ENCODE data around the gene STS.

STS gene

GRCh38 chrX:7147413-7147977 lies at the start of gene STS:
STS (plus strand) TSS chrX:7147712; CDS start chrX:7253200, 105,488 bp downstream.
- H3K4me3 ChIP-seq = peak within 1 kb of the TSS; percentile 79 to 92 (median 86)
- peak within 1 kb of the TSS; percentile 96 to 100 (median 99) for H3K27ac ChIP-seq
- peak within 1 kb of the TSS; percentile 76 to 94 (median 89) for H3K4me2 ChIP-seq
- peak within 1 kb of the TSS; percentile 96 to 100 (median 99) for H3K9ac ChIP-seq
- H3K27me3 ChIP-seq = no peaks in the 10 kb centered on the region
- peaks cover 0 to 16% (median 7%) of the 10 kb centered on the region in 11 experiments; a peak in 13 of 22 replicates for H3K9me3 ChIP-seq (replicated peaks in 1 of 11)
- peaks cover 0 to 26% (median 11%) of the 10 kb centered on the region in 11 experiments; a peak in 15 of 22 replicates for H3K36me3 ChIP-seq
- no peak for TF ChIP-seq Cebpa-rat (IDR thresholded peaks at IDR 0.05)
- H4K20me1 ChIP-seq = peaks cover 0 to 4% (median 0%) of the 10 kb centered on the region in 11 experiments; a peak in 2 of 22 replicates
- peaks cover 20 to 62% (median 43%) of the 10 kb centered on the region in 10 experiments for H3K4me1 ChIP-seq

DNA sequence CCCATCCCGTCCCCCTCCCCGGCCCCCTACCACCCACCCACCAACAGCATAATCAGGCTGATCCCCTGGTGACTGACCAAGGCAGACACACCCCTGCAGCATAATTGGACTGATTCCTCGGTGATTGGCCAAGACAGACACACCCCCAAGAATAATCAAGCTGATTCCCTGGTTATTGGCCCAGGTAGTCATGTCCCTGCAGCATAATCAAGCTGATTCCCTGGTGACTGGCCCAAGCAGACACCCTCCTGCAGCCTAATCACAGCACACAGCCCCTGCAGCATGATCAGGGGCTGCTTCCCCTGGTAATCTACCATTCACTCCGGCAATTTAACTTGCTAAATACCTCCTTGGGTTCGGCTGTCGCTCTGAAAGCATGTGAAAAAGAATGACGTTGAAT lies 47.5 kb upstream of the STS start:
- H3K36me3 ChIP-seq = peaks cover 63 to 98% (median 90%) of the 10 kb centered on the region in 11 experiments
- no peak overlapping the region for H3K9ac ChIP-seq
- H3K27me3 ChIP-seq = no peaks in the 10 kb centered on the region
- H3K9me3 ChIP-seq (replicated peaks in 1 of 11) = peaks cover 7 to 47% (median 30%) of the 10 kb centered on the region in 11 experiments
- no peak for TF ChIP-seq Cebpa-rat (IDR thresholded peaks at IDR 0.05)
- H3K4me3 ChIP-seq = no peak overlapping the region
- H4K20me1 ChIP-seq = no peaks in the 10 kb centered on the region
- no peak overlapping the region for H3K4me2 ChIP-seq
- H3K4me1 ChIP-seq = peaks cover 0 to 17% (median 5%) of the 10 kb centered on the region in 10 experiments; a peak in 11 of 20 replicates
- no peak overlapping the region; a peak in 1 of 22 replicates for H3K27ac ChIP-seq

DNA sequence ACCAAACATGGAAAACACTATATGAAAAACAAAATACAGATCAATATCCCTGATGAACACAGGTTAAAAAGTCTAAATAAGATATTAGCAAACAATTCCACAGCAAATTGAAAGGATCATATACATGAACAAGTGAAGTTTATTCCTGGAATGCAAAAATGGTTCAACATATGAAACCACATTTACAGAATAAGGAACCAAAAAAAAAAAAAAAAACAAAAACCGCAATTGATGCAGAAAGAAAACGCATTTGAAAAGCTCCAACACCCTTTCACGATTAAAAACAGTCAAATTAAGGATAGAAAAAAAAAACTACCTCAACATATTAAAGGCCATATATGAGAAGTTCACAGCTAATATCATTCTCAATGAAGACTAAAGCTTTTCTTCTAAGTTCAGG lies 45.4 kb upstream of the STS start:
- H3K9me3 ChIP-seq (replicated peaks in 1 of 11) = peaks cover 7 to 38% (median 23%) of the 10 kb centered on the region in 11 experiments
- H3K36me3 ChIP-seq = peaks cover 52 to 90% (median 84%) of the 10 kb centered on the region in 11 experiments
- H3K27ac ChIP-seq = no peak overlapping the region
- peaks cover 3 to 34% (median 15%) of the 10 kb centered on the region in 10 experiments; a peak in 14 of 20 replicates for H3K4me1 ChIP-seq
- H3K4me2 ChIP-seq = no peak overlapping the region; a peak in 1 of 22 replicates
- no peak for TF ChIP-seq Cebpa-rat (IDR thresholded peaks at IDR 0.05)
- no peak overlapping the region for H3K4me3 ChIP-seq
- H3K9ac ChIP-seq = no peak overlapping the region
- no peaks in the 10 kb centered on the region for H4K20me1 ChIP-seq
- H3K27me3 ChIP-seq = no peaks in the 10 kb centered on the region

DNA sequence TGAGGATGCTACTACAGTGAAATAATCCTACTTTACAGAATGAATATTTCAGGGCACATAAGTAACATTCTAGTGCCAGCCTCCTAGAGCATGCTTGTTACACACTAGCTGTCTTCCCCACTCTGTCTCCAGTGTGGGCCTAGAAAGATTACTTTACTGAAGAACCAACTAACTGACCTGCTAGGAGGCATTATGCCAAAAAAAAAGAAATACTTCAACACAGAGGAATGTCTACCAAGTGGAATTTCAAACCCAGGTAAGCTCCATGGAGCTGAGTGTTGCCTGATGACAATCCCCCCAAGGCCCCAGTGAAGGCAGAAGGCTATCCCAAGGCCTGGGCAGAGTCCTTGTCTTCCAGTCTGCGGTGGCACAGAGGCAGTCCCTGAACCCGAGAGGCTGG lies 40.9 kb upstream of the STS start:
- TF ChIP-seq Cebpa-rat (IDR thresholded peaks at IDR 0.05) = no peak
- Histone ChIP-seq H3K9ac (peak overlapping the region in 4 of 11 experiments; percentile 15 to 37 (median 28); a peak in 1 of 22 replicates), H3K36me3 (peaks cover 30 to 56% (median 46%) of the 10 kb centered on the region in 11 experiments), H3K4me3 (no peak overlapping the region), H3K27me3 (no peaks in the 10 kb centered on the region), H4K20me1 (no peaks in the 10 kb centered on the region), H3K27ac (peak overlapping the region in 9 of 11 experiments; percentile 91 to 98 (median 96); a peak in 16 of 22 replicates), H3K4me2 (peak overlapping the region in 8 of 11 experiments; percentile 84 to 96 (median 89); a peak in 9 of 22 replicates), H3K9me3 (replicated peaks in 1 of 11) (peaks cover 7 to 29% (median 23%) of the 10 kb centered on the region in 11 experiments), H3K4me1 (peaks cover 45 to 62% (median 54%) of the 10 kb centered on the region in 10 experiments)

DNA sequence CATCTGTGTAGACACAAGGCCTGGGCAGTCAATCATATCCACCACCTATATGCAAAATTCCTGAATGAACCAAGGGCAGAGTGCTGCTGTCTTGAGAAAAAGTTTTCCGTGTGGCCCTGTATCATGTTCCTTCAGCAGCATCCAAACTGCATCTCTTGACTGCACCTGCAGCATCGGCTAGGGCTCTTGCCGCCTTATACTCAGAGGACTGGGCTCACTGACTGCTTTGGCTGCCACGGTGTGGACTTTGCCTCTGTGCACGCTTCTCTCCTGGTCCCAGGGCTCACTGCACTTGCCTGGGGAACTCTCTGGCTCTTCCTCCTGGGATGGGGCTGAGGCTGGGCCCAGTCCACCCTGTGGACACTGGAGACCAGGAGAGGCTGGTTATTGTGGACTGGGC lies 39.5 kb upstream of the STS start:
- Histone ChIP-seq H3K4me2 (peak overlapping the region; percentile 84 to 96 (median 90)), H3K27me3 (no peaks in the 10 kb centered on the region), H3K27ac (peak overlapping the region; percentile 67 to 98 (median 95); a peak in 21 of 22 replicates), H3K36me3 (peaks cover 32 to 51% (median 39%) of the 10 kb centered on the region in 11 experiments), H3K9ac (peak overlapping the region in 9 of 11 experiments; percentile 83 to 89 (median 86); a peak in 17 of 22 replicates), H3K4me3 (peak overlapping the region in 4 of 10 experiments; percentile 49 to 62 (median 54); a peak in 6 of 20 replicates), H3K4me1 (peaks cover 47 to 76% (median 66%) of the 10 kb centered on the region in 10 experiments), H4K20me1 (no peaks in the 10 kb centered on the region), H3K9me3 (replicated peaks in 1 of 11) (peaks cover 5 to 32% (median 25%) of the 10 kb centered on the region in 11 experiments)
- TF ChIP-seq Cebpa-rat (IDR thresholded peaks at IDR 0.05) = no peak

DNA sequence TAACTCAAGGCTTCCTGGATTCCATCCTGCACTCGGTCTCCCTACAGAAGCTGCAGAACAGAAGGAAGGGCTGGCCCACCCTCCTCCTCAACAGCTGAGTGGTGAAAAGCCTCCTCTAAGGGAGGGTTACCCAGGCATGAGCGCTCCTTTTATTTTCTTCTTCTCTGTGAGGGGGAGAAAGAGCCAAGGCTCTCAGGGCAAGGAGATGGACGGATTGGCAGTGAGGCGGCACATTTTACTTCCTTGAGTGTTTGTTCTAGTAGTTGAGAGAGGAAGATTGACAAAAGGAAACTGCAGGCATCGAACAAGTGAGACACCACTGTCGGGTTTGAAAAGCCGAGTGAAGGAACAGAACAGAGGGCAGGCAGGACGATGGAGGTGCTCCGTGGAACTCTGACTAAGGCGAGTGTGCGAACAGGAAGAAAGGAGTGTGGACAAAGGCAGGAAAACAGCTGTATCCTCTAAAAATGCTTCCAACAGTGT lies 38.4 kb upstream of the STS start:
- Histone ChIP-seq H3K27ac (peak overlapping the region; percentile 67 to 98 (median 95); a peak in 21 of 22 replicates), H3K27me3 (no peaks in the 10 kb centered on the region), H3K9ac (peak overlapping the region; percentile 71 to 89 (median 85)), H4K20me1 (no peaks in the 10 kb centered on the region), H3K36me3 (peaks cover 24 to 51% (median 38%) of the 10 kb centered on the region in 11 experiments), H3K4me2 (peak overlapping the region; percentile 84 to 96 (median 90)), H3K4me3 (peak overlapping the region; percentile 38 to 62 (median 52)), H3K9me3 (replicated peaks in 1 of 11) (peaks cover 0 to 32% (median 23%) of the 10 kb centered on the region in 11 experiments; a peak in 17 of 22 replicates), H3K4me1 (peaks cover 47 to 80% (median 71%) of the 10 kb centered on the region in 10 experiments)
- no peak for TF ChIP-seq Cebpa-rat (IDR thresholded peaks at IDR 0.05)

GRCh38 chrX:7109838-7110793 lies 37.4 kb upstream of the STS start:
- H3K27me3 ChIP-seq = no peaks in the 10 kb centered on the region
- H3K4me1 ChIP-seq = peaks cover 47 to 83% (median 72%) of the 10 kb centered on the region in 10 experiments
- H3K4me3 ChIP-seq = peak overlapping the region; percentile 38 to 62 (median 52); a peak in 18 of 20 replicates
- H3K4me2 ChIP-seq = peak overlapping the region; percentile 84 to 96 (median 90)
- H3K36me3 ChIP-seq = peaks cover 14 to 48% (median 36%) of the 10 kb centered on the region in 11 experiments; a peak in 21 of 22 replicates
- H3K9ac ChIP-seq = peak overlapping the region; percentile 71 to 89 (median 85)
- peaks cover 0 to 31% (median 21%) of the 10 kb centered on the region in 11 experiments; a peak in 14 of 22 replicates for H3K9me3 ChIP-seq (replicated peaks in 1 of 11)
- no peak for TF ChIP-seq Cebpa-rat (IDR thresholded peaks at IDR 0.05)
- peak overlapping the region; percentile 67 to 98 (median 95); a peak in 21 of 22 replicates for H3K27ac ChIP-seq
- H4K20me1 ChIP-seq = no peaks in the 10 kb centered on the region

- Histone ChIP-seq H3K4me2 (peak overlapping the region; percentile 84 to 96 (median 90)), H3K9me3 (replicated peaks in 1 of 11) (peaks cover 0 to 37% (median 23%) of the 10 kb centered on the region in 11 experiments; a peak in 14 of 22 replicates), H4K20me1 (no peaks in the 10 kb centered on the region), H3K36me3 (peaks cover 7 to 48% (median 35%) of the 10 kb centered on the region in 11 experiments; a peak in 19 of 22 replicates), H3K4me1 (peaks cover 47 to 90% (median 77%) of the 10 kb centered on the region in 10 experiments), H3K9ac (peak overlapping the region; percentile 43 to 89 (median 85); a peak in 21 of 22 replicates), H3K27ac (peak overlapping the region; percentile 67 to 98 (median 95)), H3K27me3 (no peaks in the 10 kb centered on the region), H3K4me3 (peak overlapping the region in 6 of 10 experiments; percentile 31 to 53 (median 48); a peak in 9 of 20 replicates)
- no peak for TF ChIP-seq Cebpa-rat (IDR thresholded peaks at IDR 0.05)
These were observed 36.7 kb upstream of the STS start for GRCh38 chrX:7110821-7111276.

Data from BLaER1 treated with 17β-estradiol and CSF1 and Interleukin-3, amounts not matched to agents 10 nM and 100 nM (cell line).